Measurements from ENCODE around the gene GRIA2. TPM values are rescaled to one million over a fixed set of nuclear protein-coding genes. Genes with fewer than 3 reads are reported as not detected.
"Not testable (repeated sequence)": the region's sequence is repeated elsewhere in the genome, so short reads cannot be mapped to it uniquely, and the experiment has no call there.

GRIA2 gene
- total RNA-seq, 1 donor from 2014 or later, result 0.23 TPM

DNA sequence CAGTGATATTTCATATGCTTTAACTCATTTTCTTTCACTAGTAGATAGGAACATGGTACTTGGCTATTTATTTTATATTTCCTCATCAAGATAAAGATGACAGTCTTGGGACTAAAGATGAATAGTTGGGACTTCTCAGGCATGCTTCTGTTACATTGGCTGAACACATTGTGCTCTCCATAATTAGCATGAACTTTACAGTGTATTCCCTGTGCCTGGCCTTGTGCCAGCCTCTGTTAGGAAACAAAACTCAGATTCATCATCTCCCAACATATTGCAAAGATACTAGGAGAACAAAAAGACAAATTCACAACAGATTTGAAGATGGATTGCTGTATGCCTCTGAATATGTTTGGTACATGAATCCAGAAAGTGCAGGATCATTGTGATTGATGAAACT is 26.4 kb downstream of the GRIA2 start:
- DNase-seq (ENCODE audit: extremely low read depth, low read depth, low spot score), result no peak

DNA sequence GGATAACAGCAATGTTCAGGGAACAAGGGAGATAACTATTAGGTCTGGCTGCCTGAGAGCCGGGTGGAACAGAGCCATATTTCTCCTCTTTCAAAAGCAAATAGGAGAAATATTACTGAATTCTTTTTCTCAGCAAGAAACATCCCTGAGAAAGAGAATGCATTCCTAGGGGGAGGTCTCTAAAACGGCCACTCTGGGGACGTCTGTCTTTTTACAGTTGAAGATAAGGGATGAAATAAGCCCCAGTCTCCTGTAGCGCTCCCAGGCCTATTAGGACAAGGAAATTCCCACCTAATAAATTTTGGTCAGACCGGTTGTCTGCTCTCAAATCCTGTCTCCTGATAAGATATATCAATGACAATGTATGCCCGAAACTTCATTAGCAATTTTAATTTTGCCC is 37.6 kb downstream of the GRIA2 start:
- DNase-seq (ENCODE audit: extremely low read depth, low read depth, low spot score), result not testable (repeated sequence)

- no peak for DNase-seq (ENCODE audit: extremely low read depth, low read depth, low spot score)
These were observed 44.8 kb downstream of the GRIA2 start for GRCh38 chr4:157265281-157265680.

DNA sequence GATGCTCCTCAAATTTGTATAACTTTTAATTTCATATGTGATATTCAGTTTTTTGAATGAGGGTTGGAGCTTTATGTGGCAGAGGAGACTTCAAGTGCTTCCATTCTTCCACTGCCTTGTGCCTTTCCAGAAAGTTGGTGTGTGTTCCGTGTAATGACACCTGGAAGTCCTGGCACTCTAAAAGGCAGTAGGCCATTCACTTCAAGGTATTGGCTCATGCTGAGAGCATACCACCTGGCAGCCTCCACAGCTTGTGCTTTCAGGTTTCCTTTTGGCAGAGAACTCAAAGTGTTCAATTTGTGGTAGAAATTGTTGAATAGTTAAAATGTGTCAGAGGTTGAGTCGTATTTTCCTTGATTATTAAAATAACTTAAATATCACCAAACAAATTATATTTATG is 49.6 kb downstream of the GRIA2 start:
- DNase-seq (ENCODE audit: extremely low read depth, low read depth, low spot score), result no peak

DNA sequence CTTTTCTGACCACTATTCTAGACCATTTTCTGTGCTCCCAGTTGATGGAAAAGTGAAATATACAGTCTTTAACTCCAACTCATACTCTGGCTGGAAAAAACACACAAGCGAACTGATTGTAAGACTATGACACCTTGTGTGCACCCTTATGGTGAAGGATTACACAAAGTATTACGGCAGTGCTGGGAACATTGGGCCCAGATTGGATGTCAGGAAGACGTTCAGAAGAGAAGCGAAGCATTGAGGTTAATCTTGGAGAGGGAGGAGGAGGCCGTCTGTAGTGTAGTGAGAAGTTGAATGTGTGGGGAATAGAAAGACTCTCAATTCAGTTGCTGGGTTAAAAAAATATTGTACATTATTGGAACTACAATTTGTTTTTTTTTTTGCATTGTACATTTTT is 50.0 kb downstream of the GRIA2 start:
- no peak for DNase-seq (ENCODE audit: extremely low read depth, low read depth, low spot score)

GRCh38 chr4:157271166-157271869 is 50.8 kb downstream of the GRIA2 start:
- no peak for DNase-seq (ENCODE audit: extremely low read depth, low read depth, low spot score)

DNA sequence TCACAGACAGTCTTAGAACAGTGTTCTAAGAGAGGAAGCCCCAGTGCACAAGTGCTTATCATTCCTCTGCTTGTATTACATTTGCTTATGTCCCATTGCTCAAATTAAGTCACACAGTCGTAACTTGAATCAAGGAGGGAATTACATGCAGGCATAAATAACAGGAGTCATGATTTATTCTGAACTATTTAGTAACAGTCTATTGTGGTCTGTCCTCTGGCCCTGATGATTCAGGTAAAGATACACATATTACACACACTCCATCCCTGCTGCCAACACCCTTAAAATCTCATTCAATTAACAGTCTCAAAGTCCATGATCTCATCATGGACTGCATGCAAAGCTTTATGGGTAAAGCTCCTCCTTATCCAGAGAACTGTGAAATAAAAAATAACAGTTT is 60.1 kb downstream of the GRIA2 start:
- DNase-seq (ENCODE audit: extremely low read depth, low read depth, low spot score), result no peak

DNA sequence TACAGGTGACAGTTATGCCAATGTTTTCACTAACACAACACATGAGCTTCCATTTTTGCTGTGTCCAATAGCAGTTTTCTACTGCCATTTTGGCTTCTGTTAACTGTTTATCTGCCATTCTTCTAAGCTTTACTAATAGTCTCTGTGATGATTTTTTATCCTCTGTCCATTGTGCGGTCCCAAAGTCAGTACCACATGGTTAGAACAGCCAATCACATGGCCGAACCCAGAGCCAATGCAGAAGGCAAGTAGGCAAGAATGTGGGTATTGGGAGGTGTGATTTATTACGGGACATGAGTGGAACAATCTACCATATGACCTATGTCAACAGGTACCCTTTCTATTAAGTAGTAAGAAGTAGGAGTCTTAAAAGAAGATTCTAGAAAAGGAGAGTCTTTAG is 61.5 kb downstream of the GRIA2 start:
- no peak for DNase-seq (ENCODE audit: extremely low read depth, low read depth, low spot score)

DNA sequence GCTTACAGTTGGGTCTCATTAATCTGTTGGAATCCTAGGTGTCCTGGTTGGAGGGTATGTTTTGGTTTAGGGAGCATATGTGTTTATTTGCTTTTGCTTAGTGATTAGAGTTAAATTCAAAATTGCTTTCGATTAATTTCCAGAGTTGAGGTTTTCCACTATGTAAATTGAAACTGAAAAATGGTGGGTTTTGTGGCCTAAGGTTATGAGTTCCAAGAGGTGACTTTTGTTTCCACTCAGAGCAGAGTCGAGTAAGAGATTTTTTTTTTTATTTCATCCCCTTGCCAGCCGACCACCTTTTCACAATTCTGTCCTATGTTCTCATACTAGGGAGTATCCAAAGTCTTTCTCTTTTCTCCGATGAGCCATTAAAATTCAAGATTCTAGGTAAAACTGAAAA is 66.9 kb downstream of the GRIA2 start:
- no peak for DNase-seq (ENCODE audit: extremely low read depth, low read depth, low spot score)

- DNase-seq (ENCODE audit: extremely low read depth, low read depth, low spot score), result no peak
These were observed 70.1 kb downstream of the GRIA2 start for GRCh38 chr4:157290622-157291021.

DNA sequence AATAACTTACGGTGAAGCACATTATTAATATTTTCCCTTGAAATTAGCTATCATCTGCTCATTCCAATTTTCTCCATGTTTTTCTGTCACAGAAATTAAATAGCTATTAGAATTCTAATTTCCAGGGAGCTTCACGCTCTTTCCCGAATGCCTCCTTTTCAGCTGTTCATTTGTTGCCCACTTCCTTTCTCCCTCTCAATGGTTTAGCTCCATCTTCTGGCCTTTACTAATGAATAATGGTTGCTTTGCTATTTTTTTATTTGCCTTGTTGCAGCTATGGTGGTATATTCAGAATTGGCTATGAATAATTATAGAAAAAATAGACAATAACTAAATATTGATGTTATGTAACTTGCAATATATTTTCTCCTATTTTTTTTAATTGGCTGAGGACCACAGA is 70.5 kb downstream of the GRIA2 start:
- no peak for DNase-seq (ENCODE audit: extremely low read depth, low read depth, low spot score)

DNA sequence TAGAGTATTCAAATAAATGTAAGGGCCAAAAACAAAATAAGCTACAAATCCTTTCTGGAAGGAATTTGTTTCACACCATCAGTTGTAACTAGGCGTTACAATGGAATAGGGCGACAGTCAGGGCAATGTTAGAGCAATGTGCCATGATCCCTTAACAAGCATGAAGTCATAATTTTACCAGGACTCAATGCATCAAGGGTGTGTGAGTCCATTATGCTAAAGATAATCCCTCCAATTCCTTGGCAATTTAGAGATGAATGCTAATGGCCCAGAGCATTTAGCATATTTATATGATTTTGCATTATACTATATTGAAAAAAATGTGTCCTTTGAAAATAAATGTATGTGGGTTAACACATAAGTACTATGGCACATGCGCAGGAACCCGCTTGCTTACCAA is 73.1 kb downstream of the GRIA2 start:
- no peak for DNase-seq (ENCODE audit: extremely low read depth, low read depth, low spot score)

DNA sequence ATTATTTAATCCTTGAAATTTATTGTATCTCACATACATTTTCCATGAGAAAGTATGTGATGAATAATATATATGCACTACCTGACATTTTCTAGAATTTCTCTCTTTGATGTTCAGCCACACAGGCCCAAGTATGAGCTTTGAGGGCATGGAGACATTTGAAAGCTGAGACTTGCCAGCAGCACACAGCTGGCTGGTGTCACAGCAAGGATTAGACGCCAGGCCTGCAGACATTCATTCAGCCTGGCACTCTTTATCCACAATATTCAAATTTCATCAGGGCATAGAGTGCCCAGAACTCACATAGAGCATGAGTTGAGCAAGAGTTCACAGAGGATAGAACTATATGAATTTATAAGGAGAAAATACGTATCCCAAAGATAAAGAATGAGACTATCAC is 74.0 kb downstream of the GRIA2 start:
- DNase-seq (ENCODE audit: extremely low read depth, low read depth, low spot score), result no peak

DNA sequence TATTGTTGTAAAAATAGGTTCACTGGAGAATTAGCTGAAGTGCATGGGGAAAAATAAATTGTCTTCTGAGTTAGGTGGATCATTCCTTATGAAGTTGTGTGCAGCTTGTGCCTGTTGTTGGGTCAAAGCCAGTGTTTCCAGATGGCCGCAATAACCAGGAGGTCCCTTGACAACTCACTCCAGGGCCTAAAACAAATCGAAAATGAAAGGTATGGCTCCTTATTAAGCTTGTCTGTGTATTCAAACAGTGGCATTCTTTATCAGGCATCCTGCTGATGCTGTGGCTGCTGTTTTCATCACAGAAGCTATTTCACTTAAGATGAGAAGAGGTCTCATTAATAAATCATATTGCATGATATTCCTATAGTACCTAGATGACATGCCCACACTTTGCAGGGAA is 80.2 kb downstream of the GRIA2 start:
- no peak for DNase-seq (ENCODE audit: extremely low read depth, low read depth, low spot score)

DNA sequence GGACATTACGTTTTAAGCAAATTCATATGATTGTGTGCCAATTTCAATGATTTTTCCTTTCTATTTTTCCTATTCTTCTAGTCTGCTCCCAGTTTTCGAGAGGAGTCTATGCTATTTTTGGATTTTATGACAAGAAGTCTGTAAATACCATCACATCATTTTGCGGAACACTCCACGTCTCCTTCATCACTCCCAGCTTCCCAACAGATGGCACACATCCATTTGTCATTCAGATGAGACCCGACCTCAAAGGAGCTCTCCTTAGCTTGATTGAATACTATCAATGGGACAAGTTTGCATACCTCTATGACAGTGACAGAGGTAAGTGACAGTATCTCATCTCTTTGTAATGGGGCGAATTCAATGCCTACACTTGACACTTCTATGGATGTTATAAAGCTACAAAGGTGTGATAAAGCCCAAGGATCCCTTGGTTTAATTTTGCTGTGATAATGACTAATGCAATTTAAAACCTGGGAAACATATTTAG is 83.0 kb downstream of the GRIA2 start:
- no peak for DNase-seq (ENCODE audit: extremely low read depth, low read depth, low spot score)

DNA sequence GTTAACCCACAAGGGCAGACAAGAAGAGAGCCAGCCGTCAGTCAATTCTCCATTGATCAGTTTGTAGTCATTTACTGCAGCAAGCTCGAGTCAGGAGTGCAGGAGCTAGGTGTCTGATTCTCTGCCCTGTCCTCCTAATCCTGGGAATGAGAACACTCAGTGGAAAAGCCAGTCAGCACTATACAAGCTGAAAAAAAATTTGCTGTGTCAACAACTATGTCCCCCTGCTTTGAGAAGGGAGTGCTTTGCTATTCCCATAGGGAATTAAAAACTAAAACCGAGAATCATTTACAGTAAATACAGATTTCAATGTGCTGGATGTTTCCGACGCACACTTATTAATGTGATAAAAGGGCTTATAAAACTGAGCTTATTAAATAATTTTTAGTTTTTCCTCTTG is 84.2 kb downstream of the GRIA2 start:
- DNase-seq (ENCODE audit: extremely low read depth, low read depth, low spot score), result no peak

- no peak for DNase-seq (ENCODE audit: extremely low read depth, low read depth, low spot score)
These were observed 92.2 kb downstream of the GRIA2 start for GRCh38 chr4:157312702-157313101.

- DNase-seq (ENCODE audit: extremely low read depth, low read depth, low spot score), result no peak
These were observed 94.4 kb downstream of the GRIA2 start for GRCh38 chr4:157314906-157315305.

DNA sequence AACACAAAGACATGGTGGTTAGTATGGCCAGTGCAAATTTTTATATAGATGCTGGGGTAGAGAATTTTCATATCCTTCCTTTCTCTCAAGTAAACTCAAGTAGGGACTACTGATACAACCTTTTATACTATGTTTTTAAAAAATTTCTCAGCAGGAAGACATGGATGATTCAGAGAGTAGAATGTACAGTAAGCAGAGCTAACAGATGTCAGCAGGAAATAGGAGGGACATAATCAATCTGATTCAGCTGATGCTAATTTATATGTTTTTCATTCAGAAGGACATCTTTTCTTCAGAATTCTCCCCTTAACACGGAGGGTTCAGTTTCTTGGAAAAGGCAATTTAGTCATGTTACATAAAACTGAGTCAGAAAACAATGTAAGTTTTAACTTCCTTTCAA is 95.4 kb downstream of the GRIA2 start:
- DNase-seq (ENCODE audit: extremely low read depth, low read depth, low spot score), result no peak

DNA sequence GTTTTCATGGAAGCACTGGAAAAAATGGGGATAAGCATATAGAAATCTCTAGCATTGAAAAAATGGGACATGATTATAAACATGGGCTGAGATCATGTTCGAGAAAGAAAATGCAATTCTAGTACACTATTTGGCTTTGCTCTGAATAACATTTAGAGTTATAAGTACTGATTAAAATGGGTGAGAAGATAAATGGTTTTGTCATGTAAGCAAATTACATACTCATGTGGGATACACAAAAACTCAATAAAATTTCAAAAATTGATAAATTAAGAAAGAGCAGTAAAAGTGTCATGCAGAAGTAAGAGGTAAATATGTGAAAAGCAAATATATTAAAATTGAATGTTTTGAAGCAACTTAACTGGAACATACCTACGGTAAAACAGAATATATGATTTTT is 99.6 kb downstream of the GRIA2 start:
- no peak for DNase-seq (ENCODE audit: extremely low read depth, low read depth, low spot score)

- no peak for DNase-seq (ENCODE audit: extremely low read depth, low read depth, low spot score)
These were observed 107.1 kb downstream of the GRIA2 start for GRCh38 chr4:157327666-157328065.

- no peak for DNase-seq (ENCODE audit: extremely low read depth, low read depth, low spot score)
These were observed 137.4 kb downstream of the GRIA2 start for GRCh38 chr4:157357887-157358286.

GRCh38 chr4:157358439-157358838 is 137.9 kb downstream of the GRIA2 start:
- DNase-seq (ENCODE audit: extremely low read depth, low read depth, low spot score), result no peak

Measured in glomerular endothelial cell (primary cell).